Measurements from ENCODE around the gene ARPC5L.
"Not testable (repeated sequence)": the region's sequence is repeated elsewhere in the genome, so short reads cannot be mapped to it uniquely, and the experiment has no call there.

The ARPC5L gene

GRCh38 chr9:124894741-124895170 lies 32.8 kb downstream of the ARPC5L start:
- DNase-seq, result no peak

- no peak for DNase-seq
These were observed 35.9 kb downstream of the ARPC5L start for GRCh38 chr9:124897570-124898460.

GRCh38 chr9:124899845-124900244 lies 37.9 kb downstream of the ARPC5L start:
- no peak for DNase-seq

GRCh38 chr9:124906966-124907365 lies 45.0 kb downstream of the ARPC5L start:
- no peak for DNase-seq

- DNase-seq, result no peak
These were observed 46.2 kb downstream of the ARPC5L start for GRCh38 chr9:124908098-124908497.

GRCh38 chr9:124911766-124912165 lies 49.8 kb downstream of the ARPC5L start:
- no peak for DNase-seq

- DNase-seq, result no peak
These were observed 51.4 kb downstream of the ARPC5L start for GRCh38 chr9:124913378-124913777.

GRCh38 chr9:124914753-124915405 lies 52.9 kb downstream of the ARPC5L start:
- no peak for DNase-seq

- DNase-seq, result not testable (repeated sequence)
These were observed 58.5 kb downstream of the ARPC5L start for GRCh38 chr9:124920394-124920793.

Data from NCI-H1694 (cell line).